Measurements from ENCODE around the gene GSS. TPM values are rescaled to one million over a fixed set of nuclear protein-coding genes. Genes with fewer than 3 reads are reported as not detected.

Gene GSS
- total and polyA plus RNA-seq, 2 of the 8 experiments (the other 6 are each of a cell fraction or from before 2014, with no cell fraction given): 34.6 to 43.2 TPM

DNA sequence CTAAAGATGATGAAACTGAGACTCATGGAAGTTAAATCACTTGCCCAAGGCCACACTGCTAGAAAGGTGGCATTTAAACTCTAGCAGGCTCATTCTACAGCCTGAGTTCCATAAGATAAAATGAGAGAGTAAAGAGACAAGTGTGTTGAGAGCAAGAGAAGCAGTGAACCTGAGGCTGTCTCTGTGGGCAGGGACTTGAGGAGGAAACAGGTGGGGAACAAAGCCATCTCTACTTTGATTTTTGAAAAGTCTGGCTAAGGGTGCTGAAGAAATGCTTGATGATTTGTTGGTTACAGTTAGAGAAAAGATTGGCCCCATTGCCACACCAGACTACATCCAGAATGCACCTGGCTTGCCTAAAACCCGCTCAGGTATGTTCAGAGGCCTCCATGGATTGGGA lies 29.0 kb downstream of the GSS start:
- no peak overlapping the region for H2BK20ac ChIP-seq (ENCODE audit: low read length)
- no peak overlapping the region for H3K18ac ChIP-seq (ENCODE audit: extremely low read depth, low read length)
- no peaks in the 10 kb centered on the region for H3K79me1 ChIP-seq (ENCODE audit: low read depth, low read length)
- H4K91ac ChIP-seq (replicated peaks; ENCODE audit: insufficient read length, low read length): no peak overlapping the region
- no peak for TF ChIP-seq TBP (IDR thresholded peaks at IDR 0.05; ENCODE audit: low read depth, low read length)
- no peak for TF ChIP-seq BCL11A (IDR thresholded peaks at IDR 0.05; ENCODE audit: low read depth in 2 of 2, low read length in 2 of 2)
- no peak for TF ChIP-seq SIX5 (IDR thresholded peaks at IDR 0.05; ENCODE audit: low read depth, low read length)
- no peak for TF ChIP-seq SRF (IDR thresholded peaks at IDR 0.05; ENCODE audit: low read depth, low read length)
- no peak for TF ChIP-seq SUZ12 (IDR thresholded peaks at IDR 0.05; ENCODE audit: low read length)
- no peak for TF ChIP-seq SP1 (IDR thresholded peaks at IDR 0.05; ENCODE audit: low read depth, low read length)
- no peak for TF ChIP-seq RBBP5 (IDR thresholded peaks at IDR 0.05; ENCODE audit: borderline replicate concordance, low read depth, low read length)
- no peak for TF ChIP-seq SP4 (IDR thresholded peaks at IDR 0.05; ENCODE audit: low read length)
- TF ChIP-seq MAFK (IDR thresholded peaks at IDR 0.05; ENCODE audit: low read depth, low read length): no peak
- no peak for TF ChIP-seq CEBPB (IDR thresholded peaks at IDR 0.05; ENCODE audit: low read depth, low read length)
- TF ChIP-seq JUND (IDR thresholded peaks at IDR 0.05; ENCODE audit: low read length): no peak
- TF ChIP-seq POLR2AphosphoS5 (IDR thresholded peaks at IDR 0.05; ENCODE audit: low read depth, low read length): no peak
- no peaks in the 10 kb centered on the region for H3K4me1 ChIP-seq (replicated peaks in 1 of 4; ENCODE audit: control insufficient read depth in 3 of 4, insufficient read depth in 4 of 4, low read length in 3 of 4)
- no peak overlapping the region for H2AFZ ChIP-seq (ENCODE audit: low read length)
- H3K4me2 ChIP-seq (ENCODE audit: insufficient read depth in 1 of 2, low read depth in 2 of 2, low read length in 2 of 2): no peak overlapping the region
- no peak overlapping the region for H2BK120ac ChIP-seq (replicated peaks; ENCODE audit: low read depth, low read length)
- no peak overlapping the region for H4K5ac ChIP-seq (ENCODE audit: insufficient read length, low read depth, low read length)
- no peak overlapping the region for H3K4me3 ChIP-seq (ENCODE audit: extremely low read depth in 1 of 4, insufficient read depth in 2 of 4, low read depth in 3 of 4, low read length in 4 of 4)
- peaks cover 0 to 2% of the 10 kb centered on the region in 2 experiments for H4K20me1 ChIP-seq (replicated peaks in 1 of 2; ENCODE audit: control insufficient read depth in 1 of 2, insufficient read depth in 2 of 2, low read length in 2 of 2)
- no peak overlapping the region for H2BK12ac ChIP-seq (ENCODE audit: low read depth, low read length)
- H3K27ac ChIP-seq (ENCODE audit: low read depth, low read length): no peak overlapping the region
- H2BK5ac ChIP-seq (ENCODE audit: low read depth, low read length): no peak overlapping the region
- H3K14ac ChIP-seq (ENCODE audit: insufficient read length): no peak overlapping the region
- H3K23ac ChIP-seq (ENCODE audit: insufficient read length): no peak overlapping the region
- peaks cover 0 to 12% (median 2%) of the 10 kb centered on the region in 4 experiments; a peak in 5 of 8 replicates for H3K36me3 ChIP-seq (ENCODE audit: control insufficient read depth in 2 of 4, insufficient read depth in 4 of 4, low read length in 3 of 4)
- H3K23me2 ChIP-seq (ENCODE audit: low read depth, low read length): no peaks in the 10 kb centered on the region
- no peak for DNase-seq (ENCODE audit: low read depth in 1 of 2, low spot score in 2 of 2)
- H4K8ac ChIP-seq (ENCODE audit: extremely low read depth, insufficient read depth, low read length): no peak overlapping the region
- ChIA-PET POLR2A (ENCODE audit: partially characterized antibody) (no interaction called here), CTCF (ENCODE audit: partially characterized antibody) (no interaction called here)
- no peak overlapping the region for H2BK15ac ChIP-seq (ENCODE audit: low read length)
- no peaks in the 10 kb centered on the region for H3K79me2 ChIP-seq (ENCODE audit: control insufficient read depth in 1 of 2, insufficient read depth in 2 of 2, low read length in 2 of 2)
- H3K4ac ChIP-seq (replicated peaks; ENCODE audit: insufficient read length, low read depth, low read length): no peak overlapping the region
- no peak overlapping the region for H3K9ac ChIP-seq (replicated peaks in 1 of 4; ENCODE audit: extremely low read depth in 1 of 4, low read depth in 3 of 4, low read length in 3 of 4)
- H2AK5ac ChIP-seq (ENCODE audit: low read depth, low read length): no peak overlapping the region
- peaks cover 2 to 4% of the 10 kb centered on the region in 2 experiments; a peak in 2 of 4 replicates for H3K9me3 ChIP-seq (ENCODE audit: insufficient read depth in 2 of 2, low read depth in 1 of 2, low read length in 1 of 2)
- H3K27me3 ChIP-seq (replicated peaks in 1 of 4; ENCODE audit: control insufficient read depth in 3 of 4, extremely low read depth in 1 of 4, insufficient read depth in 3 of 4, low read length in 3 of 4): no peaks in the 10 kb centered on the region
- FAIRE-seq: no peak
- WGBS, 2 experiments (ENCODE audit: extremely low coverage in 1 of 2, insufficient coverage in 1 of 2, insufficient read length in 1 of 2, insufficient replicate concordance in 2 of 2, low coverage in 1 of 2, low lambda C conversion rate in 2 of 2, missing lambda C conversion rate in 1 of 2): 73% methylated on average over 1 of the region's 1 CpG; no CpG with 5 or more reads in 1 of the 2 experiments
- H3K56ac ChIP-seq (replicated peaks; ENCODE audit: insufficient read length, low read depth, low read length): no peak overlapping the region

All from H1 (cell line).